ENCODE measurements around the gene CDC42EP1.
"Not testable (repeated sequence)": the region's sequence is repeated elsewhere in the genome, so short reads cannot be mapped to it uniquely, and the experiment has no call there.

The CDC42EP1 gene

GRCh38 chr22:37545703-37546436 is 14.4 kb upstream of the CDC42EP1 start:
- DNase-seq (ENCODE audit: insufficient read length, low spot score) (peak; percentile 69), FAIRE-seq (no peak)
- TF ChIP-seq POLR2A (IDR thresholded peaks at IDR 0.05; ENCODE audit: low read depth, low read length): peak; percentile 69

- peak; percentile 49 for DNase-seq (ENCODE audit: insufficient read length, low spot score)
- TF ChIP-seq POLR2A (IDR thresholded peaks at IDR 0.05; ENCODE audit: low read depth, low read length): no peak
- no peak for FAIRE-seq
These were observed 13.6 kb upstream of the CDC42EP1 start for GRCh38 chr22:37546437-37547250.

DNA sequence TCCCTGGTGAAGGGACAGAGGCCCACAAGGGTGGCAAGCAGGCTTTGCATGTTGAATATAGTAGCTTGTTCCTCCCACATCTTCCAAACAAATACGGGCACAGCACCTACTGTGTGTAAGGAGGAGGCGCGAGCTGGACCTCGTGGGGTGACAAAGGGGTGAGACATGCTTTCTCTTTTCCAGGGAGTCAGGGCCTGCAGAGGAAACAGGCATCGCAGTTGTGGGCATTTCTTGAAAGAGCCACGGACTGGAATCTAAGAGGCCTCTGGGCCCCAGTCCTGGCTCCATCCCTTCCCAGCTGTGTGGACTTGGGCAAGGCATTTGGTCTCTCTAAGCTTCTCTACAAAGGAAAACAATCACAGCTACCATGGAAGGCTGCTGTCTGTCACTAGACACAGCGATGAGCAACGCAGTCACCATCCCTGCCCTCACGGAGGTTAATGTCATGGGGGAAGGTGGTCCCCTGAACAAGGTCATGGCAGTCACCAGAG is 13.0 kb upstream of the CDC42EP1 start:
- TF ChIP-seq POLR2A (IDR thresholded peaks at IDR 0.05; ENCODE audit: low read depth, low read length): no peak
- DNase-seq (ENCODE audit: insufficient read length, low spot score) (no peak), FAIRE-seq (no peak)

DNA sequence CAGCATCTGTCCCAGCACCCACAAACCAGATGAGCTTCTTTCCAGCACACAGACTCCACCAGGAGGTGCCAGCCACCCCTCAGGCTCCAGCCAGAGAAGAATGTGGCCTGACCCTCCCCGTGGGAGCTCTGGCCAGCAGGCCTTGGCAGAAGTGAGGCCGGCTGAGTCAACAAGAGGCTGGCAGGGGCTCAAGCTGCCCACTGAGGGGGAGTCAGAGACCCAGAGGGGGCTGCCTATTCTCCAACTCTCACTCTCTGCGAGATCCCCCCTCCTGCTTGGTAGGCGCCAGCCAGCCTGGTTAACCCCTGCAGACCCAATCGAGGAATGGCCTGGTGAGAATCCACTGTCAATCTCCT is 10.6 kb upstream of the CDC42EP1 start:
- TF ChIP-seq POLR2A (IDR thresholded peaks at IDR 0.05; ENCODE audit: low read depth, low read length): no peak
- FAIRE-seq (no peak), DNase-seq (ENCODE audit: insufficient read length, low spot score) (peak; percentile 42)

GRCh38 chr22:37550921-37551320 is 9.4 kb upstream of the CDC42EP1 start:
- FAIRE-seq; DNase-seq (ENCODE audit: insufficient read length, low spot score): not testable (repeated sequence)

GRCh38 chr22:37551981-37552380 is 8.3 kb upstream of the CDC42EP1 start:
- DNase-seq (ENCODE audit: insufficient read length, low spot score) (no peak), FAIRE-seq (no peak)
- TF ChIP-seq POLR2A (IDR thresholded peaks at IDR 0.05; ENCODE audit: low read depth, low read length): no peak

DNA sequence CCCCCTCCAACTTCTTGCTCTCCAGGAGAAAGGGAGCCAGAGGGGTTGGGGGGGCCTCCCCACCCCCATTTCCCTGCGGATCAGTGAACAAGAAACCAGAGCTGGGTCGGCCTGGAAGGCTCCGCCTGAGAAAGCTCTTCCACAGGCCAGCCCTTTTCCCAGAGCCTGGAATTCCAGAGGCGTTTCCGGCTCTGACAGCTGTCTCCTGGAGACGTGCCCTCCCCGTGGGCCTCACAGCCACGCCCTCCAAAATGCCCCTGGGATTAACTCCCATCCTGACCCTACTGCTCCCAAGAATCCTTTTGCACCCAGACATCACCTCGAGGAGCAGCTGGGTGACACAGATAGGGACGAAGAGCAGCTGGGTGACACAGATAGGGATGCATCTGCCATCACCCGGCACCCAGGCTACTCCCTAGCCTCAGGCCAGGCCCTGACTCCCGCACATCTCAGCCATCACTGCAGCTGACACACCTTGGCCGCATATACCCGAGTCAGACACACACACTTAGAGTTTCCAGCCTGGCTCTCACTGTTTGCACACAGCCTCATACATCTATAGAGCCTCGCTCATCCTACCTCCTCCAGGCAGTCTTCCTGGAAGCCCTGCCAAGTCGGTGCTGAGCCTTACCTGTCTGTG is 7.6 kb upstream of the CDC42EP1 start:
- TF ChIP-seq POLR2A (IDR thresholded peaks at IDR 0.05; ENCODE audit: low read depth, low read length): no peak
- DNase-seq (ENCODE audit: insufficient read length, low spot score): no peak
- FAIRE-seq: no peak

DNA sequence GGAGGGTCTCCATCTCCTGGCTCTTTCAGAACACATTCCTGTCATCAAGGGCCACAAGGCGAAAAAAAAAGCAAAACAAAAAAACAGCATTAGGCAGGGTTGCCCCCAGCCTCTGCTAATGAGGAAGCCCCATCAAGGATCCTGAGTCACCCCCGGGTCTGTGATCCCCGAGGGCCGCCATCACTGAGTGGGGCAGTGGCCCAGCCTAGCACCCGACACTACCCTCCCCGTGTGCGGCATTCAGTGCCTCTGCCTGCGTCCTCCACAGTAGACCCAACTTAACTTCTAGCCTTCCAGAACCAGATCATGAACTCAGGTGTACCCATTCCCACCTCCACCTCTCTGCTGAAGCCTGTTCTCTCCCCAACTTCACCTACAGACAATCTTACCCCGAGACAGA is 6.6 kb upstream of the CDC42EP1 start:
- no peak for FAIRE-seq
- TF ChIP-seq POLR2A (IDR thresholded peaks at IDR 0.05; ENCODE audit: low read depth, low read length): no peak
- no peak for DNase-seq (ENCODE audit: insufficient read length, low spot score)

DNA sequence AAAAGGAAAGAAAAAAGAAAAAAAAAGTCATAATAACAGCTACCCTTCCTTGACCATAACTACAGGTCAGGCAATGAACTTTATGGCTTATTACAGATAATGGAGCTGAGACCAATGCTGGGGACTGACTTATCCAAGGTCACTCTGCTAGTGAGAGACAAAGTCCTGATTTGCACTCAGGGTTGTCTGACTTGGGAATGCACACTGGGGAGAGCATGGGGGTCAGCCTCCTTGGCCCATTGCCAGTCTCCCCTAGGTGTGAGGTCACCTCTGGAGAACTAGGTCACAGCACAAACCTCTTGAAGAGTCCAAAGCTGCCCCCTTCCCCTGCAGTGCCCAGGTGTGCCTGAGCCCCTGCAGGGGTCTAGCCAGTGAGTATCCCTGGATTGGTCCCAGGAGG is 5.3 kb upstream of the CDC42EP1 start:
- no peak for TF ChIP-seq POLR2A (IDR thresholded peaks at IDR 0.05; ENCODE audit: low read depth, low read length)
- DNase-seq (ENCODE audit: insufficient read length, low spot score): no peak
- no peak for FAIRE-seq

DNA sequence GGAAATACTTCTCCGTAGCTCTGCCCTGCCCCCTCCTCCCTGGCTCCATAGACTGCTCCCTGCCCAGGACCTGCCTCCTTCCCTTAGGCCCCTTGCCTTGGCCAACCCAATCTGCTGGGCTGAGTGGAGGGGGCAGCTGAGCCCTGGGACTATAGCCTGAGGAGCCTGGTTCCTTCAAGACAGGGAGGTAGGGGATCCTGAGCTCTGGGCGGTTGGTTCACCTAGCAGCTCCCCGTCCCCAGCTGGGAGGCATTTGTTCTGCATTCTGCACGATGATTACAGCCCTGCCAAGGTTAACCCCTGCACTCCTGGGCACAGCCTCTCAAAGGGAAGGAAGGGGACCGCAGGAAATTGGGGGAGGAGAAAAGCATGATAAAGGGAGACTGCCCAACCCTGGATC is 3.6 kb upstream of the CDC42EP1 start:
- no peak for FAIRE-seq
- TF ChIP-seq POLR2A (IDR thresholded peaks at IDR 0.05; ENCODE audit: low read depth, low read length): no peak
- DNase-seq (ENCODE audit: insufficient read length, low spot score): no peak

DNA sequence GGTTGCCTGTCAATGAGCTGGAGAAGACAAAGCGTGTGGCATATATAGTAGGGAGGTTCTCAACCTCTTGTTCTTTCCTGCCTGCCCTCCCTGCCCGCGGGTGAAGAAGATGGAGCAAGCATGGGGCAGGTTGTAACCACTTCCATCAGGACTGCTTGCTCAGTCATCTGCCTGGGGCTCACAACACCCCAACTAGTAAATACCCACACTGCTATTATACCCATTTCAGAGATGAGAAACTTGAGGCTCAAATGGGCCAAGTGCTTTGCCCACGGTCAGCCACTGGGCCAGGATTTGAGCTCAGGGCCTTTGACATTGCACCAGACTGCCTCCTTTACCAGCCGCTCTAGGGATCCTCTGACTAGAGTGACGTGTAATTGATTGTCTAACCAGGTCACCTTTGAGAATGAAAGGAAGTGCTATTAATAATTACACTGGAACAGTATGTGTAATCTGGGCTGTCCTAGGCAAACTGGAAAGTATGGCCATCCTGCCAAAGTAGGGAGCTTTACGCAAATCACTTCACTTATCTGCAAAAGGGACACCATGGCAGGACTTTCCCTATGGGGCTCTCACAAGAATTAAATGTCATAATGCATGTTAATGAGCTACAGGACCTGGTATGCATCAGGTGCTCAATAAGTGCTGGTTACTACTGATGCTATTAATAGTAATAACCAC is 2.8 kb upstream of the CDC42EP1 start:
- FAIRE-seq (no peak), DNase-seq (ENCODE audit: insufficient read length, low spot score) (no peak)
- TF ChIP-seq POLR2A (IDR thresholded peaks at IDR 0.05; ENCODE audit: low read depth, low read length): no peak

- TF ChIP-seq POLR2A (IDR thresholded peaks at IDR 0.05; ENCODE audit: low read depth, low read length): no peak
- no peak for DNase-seq (ENCODE audit: insufficient read length, low spot score)
- FAIRE-seq: no peak
These were observed 1.5 kb upstream of the CDC42EP1 start for GRCh38 chr22:37558815-37559214.

- no peak for TF ChIP-seq POLR2A (IDR thresholded peaks at IDR 0.05; ENCODE audit: low read depth, low read length)
- DNase-seq (ENCODE audit: insufficient read length, low spot score) (no peak), FAIRE-seq (no peak)
These were observed 769 bp upstream of the CDC42EP1 start for GRCh38 chr22:37559521-37559900.
